Measurements from ENCODE around the gene ERGIC1. TPM values are rescaled to one million over a fixed set of nuclear protein-coding genes. Genes with fewer than 3 reads are reported as not detected.

ERGIC1 gene
- total and polyA plus RNA-seq, 8 donors: 54.5 to 293 (median 104) TPM

DNA sequence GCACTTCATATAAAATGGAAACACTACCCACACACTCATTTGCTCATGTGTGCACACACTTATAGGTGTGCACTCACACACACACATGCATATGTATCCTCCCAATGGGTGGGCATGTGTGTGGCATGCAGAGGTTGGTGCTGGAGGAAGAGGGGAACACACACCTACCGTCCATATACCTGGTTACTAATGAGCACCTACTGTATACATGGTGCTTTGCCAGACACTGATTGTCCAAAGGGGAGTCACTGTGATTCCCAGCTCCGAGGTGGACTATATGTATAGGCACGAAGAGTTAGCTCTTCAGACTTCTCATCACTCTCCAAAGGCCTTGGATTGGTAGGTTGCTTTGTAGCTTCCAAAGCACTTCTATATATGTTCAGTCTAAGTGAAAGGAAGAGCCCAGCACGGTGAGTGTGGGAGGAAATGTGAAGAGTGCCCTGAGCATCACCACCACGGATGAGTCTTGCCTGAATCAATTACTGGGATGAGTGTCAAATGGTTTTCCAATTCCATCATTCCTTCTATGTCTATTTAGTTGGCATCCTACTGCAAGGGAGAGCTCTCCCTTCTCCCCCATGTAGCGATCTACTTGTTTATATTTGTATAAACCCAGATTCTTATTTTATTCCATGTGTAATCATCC is 12.6 kb upstream of the ERGIC1 start:
- H3K36me3 ChIP-seq: no peaks in the 10 kb centered on the region
- peaks cover 0 to 14% (median 13%) of the 10 kb centered on the region in 4 donors for H3K4me1 ChIP-seq
- H3K4me3 ChIP-seq: no peak overlapping the region
- TF ChIP-seq EP300 (IDR thresholded peaks at IDR 0.05) (no peak), CTCF (IDR thresholded peaks at IDR 0.05) (no peak), POLR2AphosphoS5 (IDR thresholded peaks at IDR 0.05) (no peak), POLR2A (IDR thresholded peaks at IDR 0.05) (no peak)
- intact Hi-C loops (cut with DNase I; ENCODE audit: low total_unique reads): no loop called here
- H3K9me3 ChIP-seq: peaks cover 0 to 8% (median 0%) of the 10 kb centered on the region in 4 donors
- no peak for DNase-seq
- H3K27ac ChIP-seq: no peak overlapping the region
- 65 to 95% (median 79%) methylated on average over 6 of the region's 6 CpGs for WGBS, 5 donors
- H3K27me3 ChIP-seq: no peaks in the 10 kb centered on the region

DNA sequence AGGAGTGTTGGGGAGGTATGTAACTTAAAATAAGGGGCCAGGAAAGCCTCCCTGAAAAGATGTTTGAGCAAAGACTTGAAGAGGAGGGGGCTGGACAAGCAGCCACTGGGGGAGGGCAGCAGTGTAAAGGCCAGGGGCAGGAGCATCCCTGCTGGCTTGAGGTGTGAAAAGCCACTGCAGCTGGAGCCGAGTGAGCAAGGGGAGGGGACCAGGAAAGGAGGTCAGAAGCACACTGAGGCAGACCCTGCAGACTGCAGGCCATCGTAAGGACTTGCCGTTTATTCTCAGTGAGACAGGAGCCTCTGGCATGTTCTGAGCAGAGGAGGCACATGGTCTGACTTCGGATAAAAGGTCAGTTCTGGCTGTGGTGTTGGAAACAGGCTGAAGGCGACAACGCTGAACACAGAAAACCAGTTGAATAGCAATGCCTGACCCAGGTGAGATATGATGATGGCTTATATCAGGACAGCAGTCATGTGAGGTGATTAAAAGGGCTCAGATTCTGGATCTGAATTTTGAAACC is 10.2 kb upstream of the ERGIC1 start:
- H3K27ac ChIP-seq: no peak overlapping the region
- no peaks in the 10 kb centered on the region for H3K36me3 ChIP-seq
- intact Hi-C loops (cut with DNase I; ENCODE audit: low total_unique reads): no loop called here
- 74 to 83% (median 78%) methylated on average over 6 of the region's 6 CpGs for WGBS, 5 donors
- no peak for DNase-seq
- no peaks in the 10 kb centered on the region for H3K27me3 ChIP-seq
- H3K9me3 ChIP-seq: peaks cover 0 to 8% (median 0%) of the 10 kb centered on the region in 4 donors
- peaks cover 0 to 14% (median 13%) of the 10 kb centered on the region in 4 donors for H3K4me1 ChIP-seq
- no peak overlapping the region for H3K4me3 ChIP-seq
- TF ChIP-seq POLR2AphosphoS5 (IDR thresholded peaks at IDR 0.05): no peak
- no peak for TF ChIP-seq EP300 (IDR thresholded peaks at IDR 0.05)
- TF ChIP-seq CTCF (IDR thresholded peaks at IDR 0.05): no peak
- TF ChIP-seq POLR2A (IDR thresholded peaks at IDR 0.05): no peak

DNA sequence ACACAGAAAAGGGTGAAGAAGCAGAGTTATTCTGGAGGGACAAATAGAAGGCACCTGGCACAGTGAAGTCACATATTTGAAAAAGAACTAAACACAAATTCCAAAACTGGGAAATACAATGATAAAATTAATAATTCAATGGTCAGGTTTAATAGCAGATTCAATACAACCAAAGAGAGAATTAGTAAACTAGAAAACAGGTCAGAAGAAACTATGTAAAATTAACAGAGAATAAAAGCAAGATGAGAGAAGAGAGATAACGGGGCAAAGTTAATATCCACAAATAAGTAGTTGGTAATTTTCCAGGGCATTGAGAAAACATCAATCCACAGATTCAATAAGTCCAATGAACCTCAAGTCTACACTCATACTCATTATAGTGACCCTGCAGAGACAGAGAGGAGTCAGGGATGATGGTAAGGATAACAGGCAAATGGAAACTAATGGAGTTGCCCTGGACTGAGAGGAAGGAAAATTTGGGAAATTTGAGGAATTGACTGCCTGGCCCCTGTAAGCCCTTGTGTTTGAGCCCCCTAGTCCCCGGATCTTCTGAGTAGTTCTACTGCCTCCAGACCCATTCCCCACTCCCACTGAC is 8.3 kb upstream of the ERGIC1 start:
- Histone ChIP-seq H3K27ac (no peak overlapping the region), H3K4me1 (no peaks in the 10 kb centered on the region), H3K9me3 (peaks cover 0 to 8% (median 0%) of the 10 kb centered on the region in 4 donors), H3K27me3 (no peaks in the 10 kb centered on the region), H3K4me3 (no peak overlapping the region), H3K36me3 (no peaks in the 10 kb centered on the region)
- no peak for DNase-seq
- intact Hi-C loops (cut with DNase I; ENCODE audit: low total_unique reads): no loop called here
- 44 to 76% (median 49%) methylated on average over 2 of the region's 2 CpGs for WGBS, 5 donors
- no peak for TF ChIP-seq POLR2A (IDR thresholded peaks at IDR 0.05)
- no peak for TF ChIP-seq POLR2AphosphoS5 (IDR thresholded peaks at IDR 0.05)
- no peak for TF ChIP-seq EP300 (IDR thresholded peaks at IDR 0.05)
- no peak for TF ChIP-seq CTCF (IDR thresholded peaks at IDR 0.05)

DNA sequence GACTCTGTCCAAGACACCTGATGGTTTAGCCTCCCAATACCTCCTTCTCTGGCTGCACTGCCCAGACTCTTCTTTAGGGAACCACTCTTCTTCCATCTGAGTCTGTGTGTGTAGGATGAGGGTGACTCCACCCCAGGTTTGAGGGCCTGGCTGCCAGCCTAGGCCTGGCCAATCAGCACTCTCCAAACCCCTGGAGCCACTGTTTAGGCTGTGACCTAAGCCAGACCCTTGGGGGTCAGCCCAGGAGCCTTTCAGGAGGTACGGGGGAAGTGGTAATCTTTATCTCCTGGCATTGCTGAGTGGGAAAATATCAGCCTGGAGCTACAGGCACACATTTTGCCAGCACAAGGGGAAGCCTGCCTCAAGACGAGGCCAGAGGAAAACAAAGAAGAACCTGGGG is 6.2 kb upstream of the ERGIC1 start:
- Histone ChIP-seq H3K9me3 (peaks cover 0 to 8% (median 0%) of the 10 kb centered on the region in 4 donors), H3K4me3 (no peak overlapping the region), H3K4me1 (no peaks in the 10 kb centered on the region), H3K36me3 (no peaks in the 10 kb centered on the region), H3K27me3 (no peaks in the 10 kb centered on the region), H3K27ac (no peak overlapping the region)
- intact Hi-C loops (cut with DNase I; ENCODE audit: low total_unique reads): no loop called here
- WGBS, 5 donors: 35 to 62% (median 51%) methylated on average over 2 of the region's 2 CpGs
- TF ChIP-seq POLR2A (IDR thresholded peaks at IDR 0.05) (no peak), EP300 (IDR thresholded peaks at IDR 0.05) (no peak), CTCF (IDR thresholded peaks at IDR 0.05) (no peak), POLR2AphosphoS5 (IDR thresholded peaks at IDR 0.05) (no peak)
- no peak for DNase-seq

Measured in stomach (tissue), 9 donors.